ENCODE data around the gene AXIN1. TPM values are rescaled to one million over a fixed set of nuclear protein-coding genes. Genes with fewer than 3 reads are reported as not detected.

Gene AXIN1
- total RNA-seq, 1 experiment from 2014 or later = 53.3 TPM

DNA sequence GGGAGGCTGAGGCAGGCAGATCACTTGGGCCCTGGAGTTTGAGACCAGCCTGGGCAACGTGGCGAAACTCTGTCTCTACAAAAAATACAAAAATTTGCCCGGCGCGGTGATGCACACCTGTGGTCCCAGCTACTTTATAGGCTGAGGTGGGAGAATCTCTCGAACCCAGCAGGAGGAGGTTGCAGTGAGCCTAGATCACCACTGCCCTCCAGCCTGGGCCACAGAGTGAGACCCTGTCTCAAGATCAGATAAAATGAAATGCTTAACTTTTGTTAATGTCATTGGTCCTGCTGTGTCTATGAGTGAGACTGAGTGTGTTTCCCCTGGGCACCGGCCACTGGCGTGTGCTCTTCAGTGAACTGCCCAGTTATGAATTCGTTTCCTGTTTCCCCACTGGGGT, 107.4 kb downstream of the AXIN1 start:
- ChIA-PET POLR2A (interaction anchor here (0.6 kb wide), 1 partner anchor 11 kb away, joined by 3 read pairs; no protein-coding TSS in a partner anchor), CTCF (no interaction called here)
- Histone ChIP-seq H3K4me1 (ENCODE audit: control insufficient read depth, insufficient read depth, low read length) (peaks cover under 1% of the 10 kb centered on the region; the same call in 1 of the 2 replicates), H3K27ac (ENCODE audit: low read length) (no peak overlapping the region), H3K9me3 (ENCODE audit: control insufficient read depth, insufficient read depth, low read depth, low read length) (no peaks in the 10 kb centered on the region), H3K4me3 (ENCODE audit: low read depth in 2 of 2, low read length in 2 of 2) (no peak overlapping the region), H3K36me3 (ENCODE audit: control insufficient read depth, insufficient read depth, low read length) (no peaks in the 10 kb centered on the region), H3K27me3 (ENCODE audit: control insufficient read depth, insufficient read depth, low read length) (no peaks in the 10 kb centered on the region)
- TF ChIP-seq, protein P1, sequence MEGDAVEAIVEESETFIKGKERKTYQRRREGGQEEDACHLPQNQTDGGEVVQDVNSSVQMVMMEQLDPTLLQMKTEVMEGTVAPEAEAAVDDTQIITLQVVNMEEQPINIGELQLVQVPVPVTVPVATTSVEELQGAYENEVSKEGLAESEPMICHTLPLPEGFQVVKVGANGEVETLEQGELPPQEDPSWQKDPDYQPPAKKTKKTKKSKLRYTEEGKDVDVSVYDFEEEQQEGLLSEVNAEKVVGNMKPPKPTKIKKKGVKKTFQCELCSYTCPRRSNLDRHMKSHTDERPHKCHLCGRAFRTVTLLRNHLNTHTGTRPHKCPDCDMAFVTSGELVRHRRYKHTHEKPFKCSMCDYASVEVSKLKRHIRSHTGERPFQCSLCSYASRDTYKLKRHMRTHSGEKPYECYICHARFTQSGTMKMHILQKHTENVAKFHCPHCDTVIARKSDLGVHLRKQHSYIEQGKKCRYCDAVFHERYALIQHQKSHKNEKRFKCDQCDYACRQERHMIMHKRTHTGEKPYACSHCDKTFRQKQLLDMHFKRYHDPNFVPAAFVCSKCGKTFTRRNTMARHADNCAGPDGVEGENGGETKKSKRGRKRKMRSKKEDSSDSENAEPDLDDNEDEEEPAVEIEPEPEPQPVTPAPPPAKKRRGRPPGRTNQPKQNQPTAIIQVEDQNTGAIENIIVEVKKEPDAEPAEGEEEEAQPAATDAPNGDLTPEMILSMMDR (IDR thresholded peaks at IDR 0.05) = no peak
- TF ChIP-seq TCF7L2 (IDR thresholded peaks at IDR 0.05; ENCODE audit: low read depth, low read length) = no peak
- no peak for TF ChIP-seq REST (IDR thresholded peaks at IDR 0.05; ENCODE audit: insufficient read depth in 1 of 2, low read depth in 2 of 2, low read length in 1 of 2)
- no peak for TF ChIP-seq SIN3A (IDR thresholded peaks at IDR 0.05; ENCODE audit: borderline replicate concordance, insufficient read depth, low read depth, low read length)
- TF ChIP-seq POLR2AphosphoS5 (IDR thresholded peaks at IDR 0.05; ENCODE audit: low read depth, low read length) = no peak
- BruUV-seq (replicated peaks) = no TSS peak
- ATAC-seq = no peak
- in situ Hi-C loops (cut with HindIII; ENCODE audit: low pct_unique_long_range_greater_than_20kb, low sequenced_read_pairs) (no loop called here), intact Hi-C loops (cut with micrococcal nuclease; ENCODE audit: unreplicated experiment) (no loop called here)
- no peak for DNase-seq (ENCODE audit: low read depth, low spot score)

DNA sequence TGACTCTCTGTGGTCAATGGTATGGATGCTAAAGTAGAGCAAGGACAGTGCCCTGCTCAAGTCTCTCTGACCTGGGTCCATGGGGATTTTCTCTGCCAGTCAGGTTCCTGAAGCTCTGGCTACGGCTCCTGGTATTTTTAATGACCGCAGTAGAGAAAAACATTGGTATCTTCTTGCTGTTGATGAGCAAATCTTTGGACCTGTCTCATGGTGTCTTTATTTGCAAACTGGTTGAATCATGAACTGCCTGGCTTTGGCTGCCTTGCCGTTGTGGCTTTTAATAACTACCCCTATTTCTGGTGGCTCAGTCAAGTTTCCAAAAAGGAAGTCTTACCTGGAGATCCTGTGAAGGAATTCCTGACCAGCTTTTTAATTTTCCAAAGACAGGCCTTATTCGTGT, 109.2 kb downstream of the AXIN1 start:
- BruUV-seq (replicated peaks) = no TSS peak
- no peak for ATAC-seq
- H3K36me3 ChIP-seq (ENCODE audit: control insufficient read depth, insufficient read depth, low read length) = no peaks in the 10 kb centered on the region
- no peak for DNase-seq (ENCODE audit: low read depth, low spot score)
- H3K27me3 ChIP-seq (ENCODE audit: control insufficient read depth, insufficient read depth, low read length) = no peaks in the 10 kb centered on the region
- in situ Hi-C loops (cut with HindIII; ENCODE audit: low pct_unique_long_range_greater_than_20kb, low sequenced_read_pairs) (no loop called here), intact Hi-C loops (cut with micrococcal nuclease; ENCODE audit: unreplicated experiment) (no loop called here)
- H3K4me1 ChIP-seq (ENCODE audit: control insufficient read depth, insufficient read depth, low read length) = peaks cover 2% of the 10 kb centered on the region; the same call in 1 of the 2 replicates
- H3K9me3 ChIP-seq (ENCODE audit: control insufficient read depth, insufficient read depth, low read depth, low read length) = no peaks in the 10 kb centered on the region
- H3K4me3 ChIP-seq (ENCODE audit: low read depth in 2 of 2, low read length in 2 of 2) = no peak overlapping the region
- H3K27ac ChIP-seq (ENCODE audit: low read length) = no peak overlapping the region
- ChIA-PET CTCF (no interaction called here), POLR2A (interaction anchor here (0.6 kb wide), 1 partner anchor 9 kb away, joined by 6 read pairs; no protein-coding TSS in a partner anchor)
- TF ChIP-seq, protein P1 (IDR thresholded peaks at IDR 0.05) = no peak
- TF ChIP-seq SIN3A (IDR thresholded peaks at IDR 0.05; ENCODE audit: borderline replicate concordance, insufficient read depth, low read depth, low read length) = no peak
- no peak for TF ChIP-seq POLR2AphosphoS5 (IDR thresholded peaks at IDR 0.05; ENCODE audit: low read depth, low read length)
- TF ChIP-seq REST (IDR thresholded peaks at IDR 0.05; ENCODE audit: insufficient read depth in 1 of 2, low read depth in 2 of 2, low read length in 1 of 2) = no peak
- no peak for TF ChIP-seq TCF7L2 (IDR thresholded peaks at IDR 0.05; ENCODE audit: low read depth, low read length)
